ENCODE results near the gene SOHLH1.

SOHLH1 gene

DNA sequence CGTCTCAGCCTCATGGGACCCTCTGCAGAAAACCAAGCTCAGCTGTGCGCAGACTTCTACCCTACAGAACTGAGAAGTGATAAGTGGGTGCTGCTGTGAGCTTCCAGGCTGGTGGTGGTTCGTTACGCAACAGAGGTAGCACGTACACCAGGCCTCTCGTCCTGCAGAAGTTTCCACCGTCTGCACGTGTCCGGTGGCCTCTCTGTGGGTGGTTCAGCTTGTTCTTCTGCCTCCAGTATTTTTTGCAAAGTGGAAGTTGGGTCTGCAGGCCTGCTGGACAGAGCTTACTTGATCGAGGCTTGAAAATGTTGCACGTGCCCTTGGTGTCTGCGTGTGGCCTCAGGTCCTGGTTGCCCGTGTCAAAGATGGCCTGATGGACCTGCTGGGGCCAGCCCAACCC lies 30.2 kb upstream of the SOHLH1 start:
- no peak for DNase-seq

- no peak for DNase-seq
These were observed 29.3 kb upstream of the SOHLH1 start for GRCh38 chr9:135728436-135729110.

DNA sequence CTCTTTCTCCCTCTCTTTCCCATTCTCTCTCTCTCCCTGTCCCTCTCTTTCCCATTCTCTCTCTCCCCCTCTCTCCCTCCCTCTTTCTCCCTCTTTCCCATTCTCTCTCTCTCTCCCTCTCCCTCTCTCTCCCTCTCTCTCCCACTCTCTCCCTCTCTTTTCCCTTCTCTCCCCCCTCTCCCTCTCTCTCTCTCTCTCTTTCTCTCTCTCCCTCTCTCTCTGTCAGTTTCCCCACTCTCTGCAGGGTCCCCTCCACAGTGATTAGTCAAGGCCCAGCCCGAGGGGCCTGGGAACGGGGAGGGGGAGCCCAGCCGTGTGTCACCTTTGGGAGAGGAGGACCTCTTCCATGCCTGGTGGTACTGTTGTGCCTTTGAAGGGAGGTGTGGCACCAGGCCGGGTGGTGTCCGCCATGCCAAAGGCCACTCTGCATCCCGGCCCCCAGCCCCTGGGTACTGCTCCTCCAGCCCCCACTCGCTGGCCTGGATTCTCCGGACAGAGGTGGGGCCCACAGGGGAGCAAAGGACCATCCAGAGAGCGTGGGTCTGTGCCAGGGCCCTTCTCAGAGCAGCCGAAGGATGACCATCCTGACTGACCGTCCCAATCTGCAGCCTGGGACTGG lies 28.1 kb upstream of the SOHLH1 start:
- no peak for DNase-seq

DNA sequence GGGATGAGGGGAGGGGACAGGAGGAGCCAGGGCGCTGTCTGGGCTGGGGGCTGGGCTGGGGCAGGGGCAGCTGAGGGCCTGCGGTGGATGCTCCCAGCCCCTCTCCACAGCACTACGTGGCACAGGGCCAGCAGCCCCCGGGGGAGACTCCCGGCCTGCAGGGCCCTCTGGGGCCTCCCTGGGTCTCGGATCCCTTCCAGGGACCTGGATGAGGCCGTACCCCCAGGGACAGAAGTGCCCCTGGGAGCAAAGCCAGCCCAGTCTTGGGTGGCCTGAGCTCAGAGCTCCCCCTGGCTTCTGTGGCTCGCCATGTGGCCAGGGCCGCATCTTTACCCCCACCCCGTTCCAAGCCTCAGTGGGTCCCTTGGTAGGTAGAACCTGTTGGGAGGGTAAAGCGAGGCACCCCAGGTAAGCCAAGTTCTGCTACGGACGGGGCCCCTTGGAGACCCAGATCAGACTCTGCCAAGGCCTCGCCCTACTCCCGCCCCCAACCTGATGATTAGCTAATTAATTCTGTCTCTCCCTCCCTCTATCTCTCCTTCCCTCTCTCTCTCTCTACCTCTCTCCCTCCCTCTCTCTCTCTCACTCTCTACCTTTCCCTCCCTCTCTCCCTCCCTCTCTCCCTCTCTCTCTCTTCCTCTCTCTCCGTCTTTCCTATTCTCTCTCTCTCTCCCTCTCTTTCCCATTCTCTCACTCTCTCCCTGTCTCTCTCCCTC lies 27.0 kb upstream of the SOHLH1 start:
- DNase-seq: no peak

DNA sequence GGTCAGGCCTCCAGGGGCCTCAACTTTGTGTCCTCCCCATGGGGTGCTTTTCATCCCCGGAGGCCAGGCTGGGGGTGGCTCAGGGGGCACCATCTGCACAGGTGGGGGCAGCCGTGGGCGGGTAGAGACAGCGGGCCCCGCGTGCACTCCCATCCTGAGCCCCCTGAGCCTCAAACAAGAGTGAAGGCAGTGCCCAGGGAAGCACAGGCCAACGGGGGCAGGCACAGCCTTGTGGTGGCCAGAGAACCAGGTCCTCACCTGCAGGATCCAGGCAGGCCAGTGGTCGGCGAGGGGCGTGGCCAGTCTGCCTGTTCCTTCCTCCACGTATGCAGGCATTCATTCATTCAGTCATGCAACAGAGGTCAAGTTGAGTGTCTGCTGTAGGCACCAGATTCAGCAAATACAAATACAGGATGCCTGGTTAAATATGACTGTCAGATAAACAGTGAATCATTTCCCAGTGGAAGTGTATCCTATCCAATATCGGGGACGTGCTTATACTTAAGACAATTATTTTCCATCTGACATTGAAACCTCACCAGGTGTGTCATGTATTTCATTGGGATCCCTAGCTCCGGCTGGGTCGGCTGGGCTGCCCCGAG lies 25.0 kb upstream of the SOHLH1 start:
- DNase-seq: no peak

GRCh38 chr9:135722365-135722764 lies 23.1 kb upstream of the SOHLH1 start:
- no peak for DNase-seq

GRCh38 chr9:135719472-135719871 lies 20.2 kb upstream of the SOHLH1 start:
- DNase-seq: no peak

- DNase-seq: no peak
These were observed 19.3 kb upstream of the SOHLH1 start for GRCh38 chr9:135718616-135719015.

DNA sequence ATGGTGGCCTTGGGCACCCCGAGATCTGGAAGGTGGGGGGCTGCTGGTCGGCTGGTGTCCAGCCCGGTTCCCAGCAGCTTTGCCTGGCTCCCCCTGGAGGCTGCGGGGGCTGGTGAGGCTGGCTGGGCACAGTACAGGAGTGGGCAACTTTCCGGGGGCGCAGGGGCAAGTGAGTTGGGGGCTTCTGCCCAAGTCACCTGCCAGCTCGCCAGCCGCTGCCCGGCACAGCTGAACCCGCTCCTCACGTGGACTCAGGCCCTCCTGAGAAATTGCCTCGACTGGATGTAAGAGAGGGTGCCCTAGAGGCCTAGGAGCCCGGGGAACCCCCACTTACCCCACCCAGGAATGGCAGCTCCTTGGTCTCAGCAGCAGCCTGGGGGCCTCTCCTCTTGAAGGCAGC lies 18.1 kb upstream of the SOHLH1 start:
- no peak for DNase-seq

DNA sequence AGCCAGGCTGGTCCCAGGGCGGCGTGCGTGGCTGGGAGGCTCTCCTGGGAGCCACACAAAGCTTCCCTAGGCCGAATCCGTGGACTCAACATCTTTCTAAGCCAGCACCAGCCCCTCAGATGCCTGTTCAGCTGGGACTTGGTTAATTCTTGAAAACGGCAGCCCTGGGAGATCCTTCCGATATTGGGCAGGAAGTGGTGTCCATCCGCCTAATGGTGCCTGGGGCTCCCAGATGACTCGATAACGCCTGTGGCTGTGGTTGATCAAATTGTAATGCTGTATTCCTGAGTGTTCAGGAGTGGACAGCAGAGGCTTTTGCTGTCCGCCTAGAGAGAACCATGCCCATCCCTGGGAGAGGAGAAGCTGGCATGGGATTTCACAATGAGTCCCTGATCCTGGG lies 16.8 kb upstream of the SOHLH1 start:
- DNase-seq: no peak

- no peak for DNase-seq
These were observed 15.8 kb upstream of the SOHLH1 start for GRCh38 chr9:135715056-135715595.

- DNase-seq: no peak
These were observed 15.2 kb upstream of the SOHLH1 start for GRCh38 chr9:135714242-135715055.

DNA sequence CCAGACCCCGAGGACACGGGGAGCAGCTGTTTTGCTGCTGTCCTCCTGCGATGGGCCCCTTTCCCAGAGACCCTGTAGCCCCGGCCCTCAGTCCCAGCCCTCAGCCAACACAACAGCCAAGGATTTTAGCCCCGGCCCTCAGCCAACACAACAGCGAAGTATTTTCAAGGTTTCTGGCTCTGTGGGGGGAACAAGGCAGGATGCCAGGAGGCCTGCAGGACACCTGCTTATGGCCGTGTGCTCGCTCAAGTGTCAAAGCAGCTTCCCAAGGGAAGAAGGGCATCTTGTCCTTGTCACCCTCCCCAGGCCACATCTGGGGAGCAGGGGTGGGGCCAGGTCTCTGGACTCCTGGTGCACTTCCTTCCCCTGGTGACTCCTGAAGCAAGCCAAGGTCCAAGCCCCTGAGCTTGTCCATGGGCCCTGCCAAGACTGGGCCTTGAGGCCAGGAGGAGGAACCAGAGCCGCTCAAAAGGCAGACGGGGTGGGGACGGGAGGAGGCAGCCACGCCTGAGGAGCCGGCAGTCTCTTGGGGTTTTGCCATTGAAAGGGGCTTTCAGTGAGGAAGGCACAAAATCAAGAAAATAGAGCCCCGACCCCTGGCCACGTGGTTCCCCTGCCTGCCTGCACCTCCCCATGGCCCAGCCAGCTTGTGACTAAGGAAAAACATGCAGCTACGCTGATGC lies 13.5 kb upstream of the SOHLH1 start:
- no peak for DNase-seq

DNA sequence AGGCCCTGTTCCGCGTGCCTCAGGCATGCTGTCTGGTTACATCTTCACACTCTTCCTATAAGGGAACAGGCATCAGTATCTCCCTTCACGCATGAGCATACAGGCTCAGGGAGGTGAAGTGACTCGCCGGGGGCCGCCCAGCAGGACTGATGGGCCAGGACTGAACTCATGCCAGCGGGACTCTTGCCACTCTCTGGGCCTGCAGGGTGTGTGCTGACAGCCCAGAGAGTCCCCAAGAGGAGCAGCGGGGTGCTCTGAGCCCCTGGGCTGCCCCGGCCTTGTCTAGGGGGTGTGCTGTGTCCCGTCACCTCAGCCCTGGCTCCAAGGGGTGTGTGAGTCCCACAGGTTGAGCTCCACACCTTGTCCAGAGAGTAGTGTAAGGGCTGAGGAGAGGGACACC lies 12.6 kb upstream of the SOHLH1 start:
- DNase-seq: no peak

DNA sequence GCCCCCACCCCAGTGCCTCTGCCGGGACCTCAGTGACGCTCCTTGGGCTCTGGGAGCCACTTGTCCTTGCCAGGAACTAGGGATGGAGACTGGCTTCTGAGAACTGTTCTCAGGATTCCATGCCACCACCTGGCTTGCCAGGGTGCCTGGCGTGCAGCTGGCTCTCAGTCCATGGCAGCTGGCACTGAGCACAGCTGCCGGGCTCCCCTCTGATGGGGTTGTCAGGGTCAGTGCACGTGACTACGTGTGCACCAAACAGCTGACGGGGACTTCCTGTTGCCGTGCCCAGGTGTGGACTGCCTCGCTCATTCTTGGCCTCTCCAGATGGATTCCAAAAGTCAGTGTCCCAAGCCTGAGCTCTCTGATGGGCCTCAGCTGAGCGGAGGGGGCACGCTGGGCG lies 12.1 kb upstream of the SOHLH1 start:
- DNase-seq: no peak

- no peak for DNase-seq
These were observed 8.9 kb upstream of the SOHLH1 start for GRCh38 chr9:135708164-135708563.

GRCh38 chr9:135707252-135708138 lies 8.2 kb upstream of the SOHLH1 start:
- no peak for DNase-seq

GRCh38 chr9:135706288-135706687 lies 7.0 kb upstream of the SOHLH1 start:
- no peak for DNase-seq

DNA sequence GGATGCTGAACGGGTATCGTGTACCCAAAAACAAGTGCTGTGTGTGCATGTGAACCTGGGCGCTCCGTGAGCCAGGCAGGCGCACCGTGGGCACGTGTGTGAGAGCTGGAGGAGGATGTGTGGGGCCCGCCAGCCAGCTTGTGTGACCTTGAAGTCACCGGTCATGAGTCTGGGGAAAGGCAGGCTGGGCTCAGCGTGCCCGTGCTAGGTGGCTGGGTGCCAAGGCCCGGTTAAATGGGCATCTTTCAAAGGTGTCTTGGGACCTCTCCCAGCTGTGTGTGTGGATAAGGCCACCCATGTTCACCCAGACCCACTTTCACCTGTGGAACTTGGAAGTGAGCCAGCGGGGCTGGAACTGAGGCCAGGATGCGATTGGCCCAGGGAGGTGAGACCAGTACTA lies 6.1 kb upstream of the SOHLH1 start:
- DNase-seq: no peak

DNA sequence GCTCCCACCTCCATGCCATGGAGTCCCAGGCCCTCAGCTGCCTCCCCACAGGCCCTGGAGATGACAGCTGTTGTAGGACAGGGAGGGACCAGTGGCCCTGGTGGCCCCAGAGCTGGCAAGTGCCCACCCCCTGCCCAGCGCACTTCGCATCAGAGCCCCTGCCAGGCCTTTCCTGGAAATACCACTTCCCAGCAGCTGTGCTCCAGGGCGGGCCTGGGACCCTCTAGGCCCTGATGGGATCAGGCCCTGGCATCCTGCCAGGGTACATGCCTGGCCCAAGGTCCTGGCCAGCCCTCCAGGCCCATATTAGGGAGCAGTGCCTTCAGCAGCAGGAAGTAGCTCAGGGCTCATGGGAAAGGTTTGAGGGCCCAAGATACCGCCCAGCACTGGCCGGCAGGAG lies 5.2 kb upstream of the SOHLH1 start:
- DNase-seq: no peak

DNA sequence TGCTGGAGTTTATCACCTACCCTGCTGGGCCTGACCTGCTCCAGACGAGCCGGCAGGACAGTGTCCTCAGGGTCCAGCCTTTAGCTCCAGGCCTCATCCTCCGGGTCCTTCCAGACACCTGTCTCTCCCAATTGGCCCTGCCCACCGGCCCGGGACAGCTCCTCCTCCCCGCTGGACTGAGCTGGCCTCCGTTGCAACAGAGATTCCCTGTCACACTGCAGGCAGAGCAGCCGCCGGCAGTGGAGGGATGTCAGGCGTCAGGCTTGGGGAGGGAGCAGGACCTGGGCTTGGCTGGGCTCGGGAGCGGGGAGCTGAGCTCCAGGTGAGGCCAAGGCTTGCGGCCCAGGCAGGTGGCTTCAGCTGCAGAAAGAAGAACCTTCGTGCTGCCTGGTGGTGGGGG lies 4.4 kb upstream of the SOHLH1 start:
- no peak for DNase-seq

All from cerebellar nuclear complex (tissue), 1 donor.